Astrocyte of the cerebellum (primary cell): ENCODE measurements around the gene MARCHF9.

Source experiments
- DNase-seq: peaks from one replicate; pipeline ENCODE4 v3.0.0-alpha.2; 2011; ENCODE audit warnings: low read depth
- H3K4me3 ChIP-seq: 2 replicates; pipeline ENCODE4 v1.5.1; 2011; ENCODE audit warnings: mild to moderate bottlenecking, low read depth, low read length, moderate library complexity
- in situ Hi-C: cut with HindIII; loops from 2 replicates; pipeline ENCODE4 v1.10.0; 2017; ENCODE audit warnings: low sequenced_read_pairs
- TF ChIP-seq, protein P1 (sequence below): IDR thresholded peaks from 2 replicates; pipeline ENCODE4 v1.5.1; 2012; ENCODE audit warnings: low read length, low read depth, moderate library complexity, mild to moderate bottlenecking; ENCODE audit errors: missing control alignments

The MARCHF9 gene

DNA sequence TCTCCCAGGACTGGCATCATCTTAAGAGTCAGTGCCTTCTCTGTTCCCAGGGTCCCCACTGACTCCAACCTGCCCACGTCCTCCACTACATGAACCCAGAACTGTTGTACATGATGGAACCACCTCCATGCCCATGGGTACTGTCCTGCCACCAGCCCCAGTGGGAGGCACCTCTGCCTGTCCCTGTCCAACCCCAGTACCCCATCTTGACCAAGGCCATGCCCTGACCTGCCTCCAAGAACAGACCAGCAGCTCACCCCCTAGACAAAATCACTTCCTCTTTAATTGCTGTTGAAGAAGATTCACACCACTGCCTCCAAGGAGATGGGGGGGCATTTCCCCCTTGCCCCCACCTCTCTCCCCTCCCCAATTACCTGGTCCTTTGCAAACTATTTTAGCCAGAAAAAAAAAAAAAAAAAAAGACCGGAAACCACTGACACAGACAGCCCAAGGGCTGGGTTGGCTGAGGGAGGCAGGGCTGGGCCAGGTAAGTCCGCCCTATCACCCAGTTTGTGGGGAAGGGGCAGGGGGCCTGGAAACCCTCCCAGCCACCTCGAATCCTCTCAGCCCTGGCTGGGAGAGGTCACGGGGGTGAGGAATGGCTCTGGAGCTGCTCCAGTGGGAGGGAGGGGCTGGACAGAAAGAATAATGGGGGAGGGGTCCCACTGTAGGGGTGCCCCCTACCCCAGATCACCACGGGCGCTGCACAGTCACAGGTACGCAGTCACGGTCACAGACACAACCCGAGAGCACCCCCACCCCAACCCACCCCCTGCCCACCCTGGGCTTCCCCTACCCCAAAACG is 29.8 kb upstream of the MARCHF9 start:
- H3K4me3 ChIP-seq = no peak overlapping the region
- in situ Hi-C loops = no loop called here

DNA sequence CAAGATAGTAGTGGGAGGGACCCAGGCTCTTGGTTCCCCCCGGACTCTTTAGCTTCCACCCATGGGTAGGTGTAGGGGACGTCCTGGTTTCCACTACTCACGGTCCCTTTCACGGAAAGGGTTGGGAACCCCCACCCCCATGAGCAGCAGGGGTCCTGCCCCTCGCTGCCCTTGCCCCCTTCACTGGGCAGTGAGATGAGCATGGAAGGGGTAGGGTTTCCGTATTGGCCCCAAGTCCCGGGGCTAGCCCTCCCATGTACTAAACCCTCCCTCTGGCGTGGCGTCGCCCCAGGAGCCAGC is 29.1 kb upstream of the MARCHF9 start:
- DNase-seq = no peak
- TF ChIP-seq, protein P1, sequence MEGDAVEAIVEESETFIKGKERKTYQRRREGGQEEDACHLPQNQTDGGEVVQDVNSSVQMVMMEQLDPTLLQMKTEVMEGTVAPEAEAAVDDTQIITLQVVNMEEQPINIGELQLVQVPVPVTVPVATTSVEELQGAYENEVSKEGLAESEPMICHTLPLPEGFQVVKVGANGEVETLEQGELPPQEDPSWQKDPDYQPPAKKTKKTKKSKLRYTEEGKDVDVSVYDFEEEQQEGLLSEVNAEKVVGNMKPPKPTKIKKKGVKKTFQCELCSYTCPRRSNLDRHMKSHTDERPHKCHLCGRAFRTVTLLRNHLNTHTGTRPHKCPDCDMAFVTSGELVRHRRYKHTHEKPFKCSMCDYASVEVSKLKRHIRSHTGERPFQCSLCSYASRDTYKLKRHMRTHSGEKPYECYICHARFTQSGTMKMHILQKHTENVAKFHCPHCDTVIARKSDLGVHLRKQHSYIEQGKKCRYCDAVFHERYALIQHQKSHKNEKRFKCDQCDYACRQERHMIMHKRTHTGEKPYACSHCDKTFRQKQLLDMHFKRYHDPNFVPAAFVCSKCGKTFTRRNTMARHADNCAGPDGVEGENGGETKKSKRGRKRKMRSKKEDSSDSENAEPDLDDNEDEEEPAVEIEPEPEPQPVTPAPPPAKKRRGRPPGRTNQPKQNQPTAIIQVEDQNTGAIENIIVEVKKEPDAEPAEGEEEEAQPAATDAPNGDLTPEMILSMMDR = no peak
- in situ Hi-C loops = no loop called here
- peak overlapping the region; percentile 72 for H3K4me3 ChIP-seq

More for the DNA sequence above, 29.8 kb upstream of the MARCHF9 start:
- DNase-seq = no peak
- TF ChIP-seq, protein P1 = no peak

DNA sequence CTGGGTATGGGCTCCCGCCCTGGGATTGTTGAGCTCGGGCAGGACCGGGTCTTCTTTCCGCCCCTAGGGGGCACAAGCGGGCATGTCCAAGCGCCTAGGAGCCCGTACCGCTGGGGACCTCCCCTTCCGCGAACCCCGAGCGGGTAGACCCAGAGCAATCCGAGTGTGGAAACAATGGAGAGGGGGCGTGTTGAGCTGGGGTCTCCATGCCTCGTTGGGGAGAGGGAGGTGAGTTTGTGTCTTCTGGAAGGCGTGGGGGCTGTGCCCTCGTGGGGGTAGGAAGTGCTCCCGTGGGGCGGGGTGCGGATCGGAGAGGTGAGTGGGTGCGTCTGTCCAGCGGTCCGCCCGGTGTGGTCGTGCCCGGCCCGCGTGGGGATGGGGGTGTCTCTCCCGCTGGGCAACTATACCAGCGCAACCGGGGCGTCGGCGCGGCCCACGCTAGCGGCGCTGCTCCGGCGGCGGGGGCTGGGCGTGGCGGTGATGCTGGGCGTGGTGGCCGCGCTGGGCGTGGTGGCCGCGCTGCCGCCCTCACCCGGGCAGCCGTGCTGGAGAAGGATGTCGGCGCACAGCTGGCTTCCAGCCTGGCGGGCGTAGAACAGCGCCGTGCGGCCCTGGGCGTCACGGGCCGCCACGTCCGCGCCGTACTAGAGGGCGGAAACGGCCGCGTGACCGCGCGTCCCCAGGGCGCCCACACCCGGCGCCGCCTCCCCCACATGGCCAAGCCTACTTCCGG is 28.6 kb upstream of the MARCHF9 start:
- TF ChIP-seq, protein P1 = peak; percentile 87
- peak; percentile 47 for DNase-seq
- in situ Hi-C loops = no loop called here
- peak overlapping the region; percentile 72 for H3K4me3 ChIP-seq

DNA sequence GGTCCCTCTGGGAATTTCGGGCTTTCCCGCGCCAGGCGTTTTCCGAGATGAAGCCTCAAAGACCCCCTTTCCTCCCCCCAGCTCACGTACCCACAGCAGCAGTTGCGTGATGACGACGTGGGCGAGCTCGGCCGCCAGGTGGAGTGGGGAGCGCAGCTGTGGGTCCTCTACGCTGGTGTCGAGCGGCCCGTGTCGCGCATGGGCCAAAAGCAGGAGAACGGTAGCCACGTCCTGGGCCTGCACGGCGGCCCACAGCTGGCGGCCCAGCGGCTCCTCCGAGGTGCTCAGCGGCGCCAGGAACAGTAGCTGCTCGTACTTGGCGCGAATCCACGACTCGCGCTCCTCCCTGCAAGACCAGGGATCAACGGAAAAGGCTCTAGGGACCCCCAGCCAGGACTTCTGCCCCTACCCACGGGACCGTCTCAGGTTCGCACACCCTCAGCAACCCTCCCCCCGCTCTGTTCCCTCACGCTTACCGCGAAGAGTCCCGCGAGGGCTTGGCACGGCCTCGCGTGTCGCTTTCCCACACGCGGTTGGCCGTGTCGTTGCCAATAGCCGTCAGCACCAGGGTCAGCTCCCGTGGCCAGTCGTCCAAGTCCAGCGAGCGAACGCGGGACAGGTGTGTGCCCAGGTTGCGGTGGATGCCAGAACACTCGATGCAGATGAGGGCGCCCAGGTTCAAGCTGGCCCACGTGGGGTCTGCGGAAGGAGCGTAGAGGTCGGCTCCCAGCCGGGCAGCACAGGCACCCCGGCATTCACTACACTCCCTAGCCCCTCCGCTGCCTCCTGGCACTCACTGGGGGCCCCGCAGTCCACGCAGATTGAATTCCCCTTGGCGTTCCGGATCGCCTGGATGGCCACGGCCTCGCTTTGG is 27.8 kb upstream of the MARCHF9 start:
- no peak for DNase-seq
- peak overlapping the region; percentile 72 for H3K4me3 ChIP-seq
- in situ Hi-C loops = no loop called here

DNA sequence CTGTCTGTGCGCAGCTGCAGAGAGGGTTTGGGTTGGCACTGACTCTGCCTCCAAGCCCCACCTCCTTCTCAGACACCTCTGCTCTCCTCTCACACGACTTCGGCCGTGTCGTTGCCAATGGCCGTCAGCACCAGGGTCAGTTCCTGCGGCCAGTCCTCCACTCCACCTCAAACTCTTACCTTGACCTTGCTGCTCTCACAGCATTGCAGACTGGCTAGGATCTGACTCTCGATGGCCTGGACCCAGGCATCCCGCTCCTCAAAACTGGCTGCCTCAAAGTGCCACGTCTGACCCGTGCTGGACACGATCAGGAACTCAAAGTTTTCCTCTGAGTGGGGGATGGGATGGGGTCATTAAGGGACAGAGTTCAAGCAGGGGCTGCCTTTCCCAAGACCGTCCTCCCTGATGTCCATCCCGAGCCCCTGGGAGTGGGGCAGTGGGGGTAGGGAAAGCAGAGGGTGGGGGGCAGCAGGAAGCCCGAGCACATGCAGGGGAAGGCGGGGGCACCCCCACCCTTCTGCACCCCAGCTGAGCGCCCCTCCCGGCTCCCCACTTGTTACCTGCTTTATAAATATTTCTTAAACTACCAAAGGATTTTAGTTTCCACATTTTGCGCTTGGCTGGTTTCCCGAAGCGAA is 27.0 kb upstream of the MARCHF9 start:
- no peak for DNase-seq
- TF ChIP-seq, protein P1 = no peak
- no peak overlapping the region for H3K4me3 ChIP-seq
- in situ Hi-C loops = no loop called here

More for the DNA sequence above, 27.8 kb upstream of the MARCHF9 start:
- TF ChIP-seq, protein P1 = peak; percentile 33

DNA sequence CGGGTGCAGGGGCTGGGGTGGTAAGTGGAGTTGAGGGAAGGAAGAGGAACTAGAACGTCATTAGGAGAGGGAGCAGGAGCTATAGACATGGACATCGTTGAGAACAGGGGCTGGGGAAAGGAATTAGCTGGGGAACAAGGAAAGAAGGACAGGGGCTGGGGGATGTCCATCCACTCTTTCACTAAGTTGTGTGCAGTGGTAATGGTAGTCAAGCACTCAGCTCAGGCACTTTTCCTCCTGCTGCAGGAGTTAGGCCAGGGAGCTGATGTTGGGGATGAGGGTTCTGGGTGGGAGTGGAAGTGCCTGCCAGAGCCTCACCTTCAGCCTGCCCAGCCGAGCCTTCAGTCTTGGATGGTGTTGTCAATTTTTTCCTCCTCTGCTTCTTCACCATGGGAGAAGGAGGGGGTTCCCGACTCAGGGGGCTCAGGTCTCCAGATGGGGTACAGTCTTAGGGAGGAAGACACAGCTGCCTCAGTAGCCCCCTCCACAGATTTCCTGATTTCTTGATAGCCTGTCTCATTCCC is 25.5 kb upstream of the MARCHF9 start:
- TF ChIP-seq, protein P1 = no peak
- DNase-seq = no peak
- no peak overlapping the region for H3K4me3 ChIP-seq
- in situ Hi-C loops = no loop called here
